Heart left ventricle (tissue), 16 donors: ENCODE data around the gene CC2D1B. TPM values are rescaled to one million over a fixed set of nuclear protein-coding genes. Genes with fewer than 3 reads are reported as not detected.

Experiments used
- ATAC-seq, 4 donors: fragments of 200-7000 bp; cut with Tn5 transposase; one replicate each; pipeline ENCODE4 v1.9.1; 2020 to 2022; ENCODE audit warnings: moderate library complexity in 4 of 4, mild to moderate bottlenecking in 3 of 4, moderate number of reproducible peaks in 1 of 4
- DNase-seq, 5 donors: peaks; one replicate each; pipeline ENCODE4 v3.0.0-alpha.2; 2020
- H3K27ac ChIP-seq, 12 donors: fragments of 200-600 bp; sonication (generic) in 4 of 12; one replicate each; pipeline versions ENCODE4 v1.5.0 to v1.8.0; 2016 to 2022; ENCODE audit warnings: mild to moderate bottlenecking in 2 of 12
- H3K27me3 ChIP-seq, 9 donors: fragments of 200-600 bp; sonication (generic) in 2 of 9; one replicate each; pipeline versions ENCODE4 v1.5.1 to v1.8.0; 2016 to 2022; ENCODE audit warnings: mild to moderate bottlenecking in 3 of 9
- H3K36me3 ChIP-seq, 9 donors: fragments of 200-600 bp; sonication (generic) in 2 of 9; one replicate each; pipeline versions ENCODE4 v1.5.0 to v1.8.0; 2018 to 2022; ENCODE audit warnings: mild to moderate bottlenecking in 2 of 9
- H3K4me1 ChIP-seq, 12 donors: fragments of 200-600 bp; sonication (generic) in 4 of 12; one replicate each; pipeline versions ENCODE4 v1.5.0 to v1.8.0; 2016 to 2022; ENCODE audit warnings: mild to moderate bottlenecking in 3 of 12
- H3K4me3 ChIP-seq, 12 donors: fragments of 200-600 bp; sonication (generic) in 4 of 12; one replicate each; pipeline versions ENCODE4 v1.5.0 to v1.8.0; 2017 to 2022; ENCODE audit warnings: mild to moderate bottlenecking in 9 of 12, moderate library complexity in 4 of 12
- H3K9me3 ChIP-seq, 12 donors: fragments of 200-600 bp; sonication (generic) in 4 of 12; one replicate each; pipeline versions ENCODE4 v1.5.0 to v1.8.0; 2016 to 2022; ENCODE audit warnings: mild to moderate bottlenecking in 1 of 12
- POLR2A ChIP-seq, 2 donors: fragments of 450-650 bp; IDR thresholded peaks; one replicate each; pipeline ENCODE4 v1.6.1; 2017; ENCODE audit warnings: antibody characterized with exemption in 2 of 2, mild to moderate bottlenecking in 2 of 2, moderate library complexity in 2 of 2
- WGBS, 4 donors: extraction: QIAGEN DNeasy Blood & Tissue Kit in 2 of 4; methylation state at CpG; one replicate each; pipeline versions ENCODE4 v1.1.5 to v1.1.7; 2013 to 2018; 5-methylcytosine and 5-hydroxymethylcytosine counted together
- intact Hi-C, 10 donors: fragments of 100-400 bp; cut with DNase I; formaldehyde crosslinking; loops; one replicate each; pipeline versions ENCODE4 v1.11.1 to v1.14.2; 2022
- polyA plus RNA-seq, 2 donors: library from polyadenylated mRNA; stranded (reverse); fragments of 200-250 nt; gene quantifications; one replicate each; pipeline ENCODE4 v1.2.3, GENCODE V29; 2013
- total RNA-seq, 9 donors: library from RNA; depleted of rRNA in 2 of 9; stranded (reverse); fragments of >200 nt in 2 of 9; fragmentation: NEBNext Ultra II Directional in 3 of 9; extraction: Animal tissue kit (Norgen Biotek cat#: 25700) in 3 of 9; gene quantifications; one replicate each; pipeline versions ENCODE4 v1.1.0 to v1.2.4, GENCODE V29; 2016 to 2023
- TF ChIP-seq, protein P1 (sequence below), 12 donors: fragments of 200-600 bp; sonication (generic) in 4 of 12; IDR thresholded peaks; one replicate each; pipeline versions ENCODE4 v1.5.0 to v1.8.0; 2018 to 2022; ENCODE audit warnings: antibody characterized with exemption in 12 of 12, mild to moderate bottlenecking in 5 of 12
- donor health status: ischemic (EF 13 %, LVEDD 7.1; RV severe dilation, severe dysfunction).
- donor health status: healthy with polysubstance abuse.
- donor health status: DM: no; HTN: yes; CAD: no.
- donor health status: DM: no; HTN: no; CAD: no.
- donor health status: ischemic (EF 25% LVEDD 6.9; RV normal size, moderate dysfunction).
- donor health status: ischemic (EF 25% LVEDD 5.7; RV mildly dilated, moderate dysfunction).
- donor health status: healthy.
- donor health status: DM: yes; HTN: yes; CAD: no.
- donor health status: ischemic (EF 35%, LVEDD 5.7; RV mildly dilated, moderate dysfunction).
- donor health status: nonischemic (EF 11% LVEDD 7.7; RV severe dilation, severe dysfunction).
- donor health status: DM: yes; HTN: yes; CAD: no.
- donor health status: PGD.
- donor health status: ischemic (EF 29% LVEDD 5.4; RV normal size, mild dysfunction).
- donor health status: nonischemic (EF 23%, LVEDD 6.1; RV moderate dilation, normal function).

Gene CC2D1B
- total and polyA plus RNA-seq, 11 donors, result 12.3 to 25.9 (median 16.7) TPM

- intact Hi-C loops, result loop anchor here in 4 of 10 donors (2.0 to 10.0 kb wide), 5 partner anchors 35 to 330 kb away; partner anchors contain the start of genes ORC1 (in 4 of the 4), PRPF38A (in 4 of the 4), COA7 (in 1 of the 4) and ZFYVE9 (in 1 of the 4)
- no peak overlapping the region for H3K4me3 ChIP-seq
- DNase-seq, result no peak
- no peaks in the 10 kb centered on the region for H3K9me3 ChIP-seq
- peaks cover 0 to 29% (median 11%) of the 10 kb centered on the region in 12 donors for H3K4me1 ChIP-seq
- no peak overlapping the region for H3K27ac ChIP-seq
- 82 to 88% (median 84%) methylated on average over 5 of the region's 5 CpGs for WGBS, 4 donors
- ATAC-seq, result no peak
- TF ChIP-seq, protein P1, sequence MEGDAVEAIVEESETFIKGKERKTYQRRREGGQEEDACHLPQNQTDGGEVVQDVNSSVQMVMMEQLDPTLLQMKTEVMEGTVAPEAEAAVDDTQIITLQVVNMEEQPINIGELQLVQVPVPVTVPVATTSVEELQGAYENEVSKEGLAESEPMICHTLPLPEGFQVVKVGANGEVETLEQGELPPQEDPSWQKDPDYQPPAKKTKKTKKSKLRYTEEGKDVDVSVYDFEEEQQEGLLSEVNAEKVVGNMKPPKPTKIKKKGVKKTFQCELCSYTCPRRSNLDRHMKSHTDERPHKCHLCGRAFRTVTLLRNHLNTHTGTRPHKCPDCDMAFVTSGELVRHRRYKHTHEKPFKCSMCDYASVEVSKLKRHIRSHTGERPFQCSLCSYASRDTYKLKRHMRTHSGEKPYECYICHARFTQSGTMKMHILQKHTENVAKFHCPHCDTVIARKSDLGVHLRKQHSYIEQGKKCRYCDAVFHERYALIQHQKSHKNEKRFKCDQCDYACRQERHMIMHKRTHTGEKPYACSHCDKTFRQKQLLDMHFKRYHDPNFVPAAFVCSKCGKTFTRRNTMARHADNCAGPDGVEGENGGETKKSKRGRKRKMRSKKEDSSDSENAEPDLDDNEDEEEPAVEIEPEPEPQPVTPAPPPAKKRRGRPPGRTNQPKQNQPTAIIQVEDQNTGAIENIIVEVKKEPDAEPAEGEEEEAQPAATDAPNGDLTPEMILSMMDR (IDR thresholded peaks at IDR 0.05), result no peak
- TF ChIP-seq POLR2A (IDR thresholded peaks at IDR 0.05), result no peak
- H3K27me3 ChIP-seq, result no peaks in the 10 kb centered on the region
- peaks cover 0 to 17% (median 6%) of the 10 kb centered on the region in 9 donors for H3K36me3 ChIP-seq
These were observed 1.3 kb upstream of the CC2D1B start for GRCh38 chr1:52367272-52367671.

GRCh38 chr1:52366517-52366827 lies 467 bp upstream of the CC2D1B start:
- H3K4me1 ChIP-seq, result peaks cover 0 to 29% (median 11%) of the 10 kb centered on the region in 12 donors
- ATAC-seq (no peak), DNase-seq (no peak)
- peak overlapping the region in 11 of 12 donors; percentile 83 to 97 (median 93) for H3K27ac ChIP-seq
- H3K27me3 ChIP-seq, result no peaks in the 10 kb centered on the region
- WGBS, 4 donors, result 14 to 24% (median 16%) methylated on average over 6 to 8 of the region's 8 CpGs
- no peak for TF ChIP-seq POLR2A (IDR thresholded peaks at IDR 0.05)
- TF ChIP-seq, protein P1 (IDR thresholded peaks at IDR 0.05), result no peak
- intact Hi-C loops, result loop anchor here in 4 of 10 donors (2.0 to 10.0 kb wide), 5 partner anchors 36 to 331 kb away; partner anchors contain the start of genes ORC1 (in 4 of the 4), PRPF38A (in 4 of the 4), COA7 (in 1 of the 4) and ZFYVE9 (in 1 of the 4)
- H3K36me3 ChIP-seq, result peaks cover 0 to 25% (median 14%) of the 10 kb centered on the region in 9 donors
- peak overlapping the region in 11 of 12 donors; percentile 81 to 99 (median 94) for H3K4me3 ChIP-seq
- no peaks in the 10 kb centered on the region for H3K9me3 ChIP-seq

- peak in 3 of 4 donors; percentile 1 to 17 (median 1) for ATAC-seq
- peaks cover 0 to 29% (median 11%) of the 10 kb centered on the region in 12 donors for H3K4me1 ChIP-seq
- H3K4me3 ChIP-seq, result peak overlapping the region; percentile 74 to 99 (median 94)
- intact Hi-C loops, result loop anchor here in 4 of 10 donors (5.0 to 10.0 kb wide), 4 partner anchors 37 to 332 kb away; partner anchors contain the start of genes ORC1 (in 3 of the 4), PRPF38A (in 3 of the 4), COA7 (in 1 of the 4) and ZFYVE9 (in 1 of the 4)
- H3K36me3 ChIP-seq, result peaks cover 0 to 38% (median 27%) of the 10 kb centered on the region in 9 donors
- H3K9me3 ChIP-seq, result no peaks in the 10 kb centered on the region
- 7 to 10% (median 9%) methylated on average over 22 of the region's 22 CpGs for WGBS, 4 donors
- no peaks in the 10 kb centered on the region for H3K27me3 ChIP-seq
- H3K27ac ChIP-seq, result peak overlapping the region; percentile 70 to 97 (median 93)
- TF ChIP-seq, protein P1 (IDR thresholded peaks at IDR 0.05), result no peak
- TF ChIP-seq POLR2A (IDR thresholded peaks at IDR 0.05), result no peak
- peak; percentile 34 to 61 (median 50) for DNase-seq
These were observed 797 bp downstream of the CC2D1B start for GRCh38 chr1:52365071-52365745.

DNA sequence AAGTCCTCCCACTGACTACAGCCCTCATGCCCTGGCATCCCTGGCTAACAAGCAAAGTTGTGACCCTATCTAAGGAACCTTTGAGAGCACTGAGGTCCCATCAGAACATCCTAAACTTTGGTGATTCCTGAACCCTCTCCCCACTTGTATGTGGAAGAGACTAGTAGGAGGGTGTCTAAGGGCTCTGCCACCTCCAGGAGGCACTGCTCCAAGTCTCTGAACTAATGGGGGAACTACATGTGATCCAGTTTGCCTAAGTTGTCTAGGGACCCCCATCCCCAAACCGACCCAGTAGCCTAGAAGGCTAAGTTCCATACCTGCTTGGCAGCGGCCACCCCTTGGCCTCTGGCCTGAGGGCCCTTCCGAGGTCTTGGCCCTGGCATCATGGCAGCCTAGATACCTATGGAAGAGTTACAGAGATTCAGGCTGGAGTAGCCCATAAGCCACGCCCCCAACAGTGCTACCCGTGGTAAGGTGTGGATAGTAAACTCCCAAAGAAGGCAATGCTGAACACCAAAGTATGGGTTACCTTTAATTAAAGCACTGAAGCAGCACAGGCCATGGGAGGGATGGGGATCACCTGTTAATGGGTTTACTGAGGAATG lies 1.7 kb downstream of the CC2D1B start:
- no peaks in the 10 kb centered on the region for H3K27me3 ChIP-seq
- H3K4me3 ChIP-seq, result peak overlapping the region in 4 of 12 donors; percentile 90 to 97 (median 94)
- no peak for DNase-seq
- H3K27ac ChIP-seq, result peak overlapping the region in 4 of 12 donors; percentile 93 to 97 (median 94)
- no peak for ATAC-seq
- intact Hi-C loops, result loop anchor here in 1 of 10 donors (10.0 kb wide), 1 partner anchor 220 kb away; the partner anchor contains the start of gene ZFYVE9
- peaks cover 0 to 29% (median 11%) of the 10 kb centered on the region in 12 donors for H3K4me1 ChIP-seq
- 82 to 89% (median 85%) methylated on average over 5 of the region's 5 CpGs for WGBS, 4 donors
- peaks cover 0 to 47% (median 35%) of the 10 kb centered on the region in 9 donors for H3K36me3 ChIP-seq
- no peak for TF ChIP-seq POLR2A (IDR thresholded peaks at IDR 0.05)
- TF ChIP-seq, protein P1 (IDR thresholded peaks at IDR 0.05), result no peak
- no peaks in the 10 kb centered on the region for H3K9me3 ChIP-seq
